IPS-11a (cell line): ENCODE results near the gene NADK.

Experiments used
- H3K4me3 ChIP-seq: one replicate; pipeline ENCODE4 v1.5.1; 2013; ENCODE audit warnings: low read depth, low read length, control low read depth

The NADK gene

DNA sequence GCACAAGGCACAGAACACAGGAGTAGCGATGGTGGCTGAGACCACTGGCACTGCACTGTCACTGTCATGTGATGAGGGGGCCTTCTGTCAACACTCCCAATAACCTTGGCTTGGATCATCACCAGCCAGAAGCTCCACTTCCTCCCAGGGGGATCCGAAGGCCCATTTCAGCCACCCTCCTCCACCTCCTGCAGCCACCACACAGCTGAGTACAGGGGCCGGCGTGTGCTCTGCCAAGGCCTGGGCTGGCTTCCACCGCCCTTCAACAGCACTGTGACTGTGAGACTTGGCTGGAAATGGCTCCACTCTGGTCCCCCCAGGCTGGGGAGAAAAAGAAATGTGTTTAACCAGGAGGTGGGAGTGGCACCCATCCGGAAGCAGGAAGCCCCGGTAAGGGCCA, 9.9 kb upstream of the NADK start:
- H3K4me3 ChIP-seq = no peak overlapping the region

GRCh38 chr1:1786836-1787605, 8.8 kb upstream of the NADK start:
- H3K4me3 ChIP-seq = no peak overlapping the region

DNA sequence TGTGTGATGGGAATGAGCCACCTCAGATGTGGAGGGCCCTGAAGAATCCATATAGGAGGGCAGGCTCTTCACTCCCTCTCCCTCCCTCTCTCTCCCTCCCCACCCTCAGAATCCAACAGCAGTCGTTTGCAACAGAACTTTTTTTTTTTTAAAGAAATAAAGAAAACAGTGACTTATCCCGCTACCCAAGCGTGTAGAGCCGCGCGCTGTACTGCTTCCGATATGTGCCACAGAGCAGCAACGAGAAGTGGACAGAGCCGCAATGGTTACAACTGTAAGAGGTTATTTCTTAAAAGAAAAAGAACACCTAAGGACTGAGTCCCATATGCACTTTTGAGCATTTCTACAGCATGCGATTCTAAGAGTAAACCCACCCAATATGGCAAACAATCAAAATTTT, 7.4 kb upstream of the NADK start:
- no peak overlapping the region for H3K4me3 ChIP-seq

DNA sequence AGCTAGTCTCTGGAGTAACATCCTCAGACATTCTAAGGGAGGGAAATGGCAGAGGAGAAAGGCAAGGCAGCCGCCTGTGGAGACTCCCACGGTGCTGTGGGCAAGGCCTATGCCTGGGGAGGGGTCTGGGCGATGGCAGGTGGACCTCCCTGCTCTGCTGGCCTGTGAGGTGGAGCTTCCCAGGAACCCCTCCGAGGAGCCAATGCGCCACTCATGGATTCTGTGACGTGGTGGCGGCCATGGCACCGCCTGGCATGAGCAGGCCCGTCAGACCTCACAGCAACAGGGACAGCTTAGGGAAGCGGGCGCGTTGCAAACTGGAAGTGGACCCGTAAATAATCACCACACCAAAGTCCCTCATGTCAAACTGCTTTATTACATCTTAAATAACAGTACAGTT, 6.7 kb upstream of the NADK start:
- H3K4me3 ChIP-seq = no peak overlapping the region

DNA sequence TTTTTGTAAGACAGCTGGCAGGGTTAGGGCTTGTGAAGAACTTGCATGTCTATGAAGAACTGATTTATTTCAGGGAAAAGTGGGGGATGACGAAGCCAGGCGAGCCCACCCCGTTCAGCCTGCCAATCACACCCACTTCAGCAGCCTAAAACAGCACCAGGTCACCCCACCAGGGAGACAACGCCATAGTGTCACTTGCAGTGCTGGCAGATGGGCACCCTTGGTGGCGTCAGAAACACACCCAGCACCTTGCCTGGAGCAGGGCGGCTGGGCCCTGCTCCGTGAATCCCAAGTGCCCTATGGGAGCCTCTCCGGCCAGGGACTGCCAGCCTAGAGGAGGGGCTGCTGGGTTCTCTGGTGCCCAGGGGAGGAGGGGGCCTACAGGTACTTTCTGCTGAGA, 5.0 kb upstream of the NADK start:
- H3K4me3 ChIP-seq = no peak overlapping the region

GRCh38 chr1:1782399-1783221, 4.3 kb upstream of the NADK start:
- no peak overlapping the region for H3K4me3 ChIP-seq

DNA sequence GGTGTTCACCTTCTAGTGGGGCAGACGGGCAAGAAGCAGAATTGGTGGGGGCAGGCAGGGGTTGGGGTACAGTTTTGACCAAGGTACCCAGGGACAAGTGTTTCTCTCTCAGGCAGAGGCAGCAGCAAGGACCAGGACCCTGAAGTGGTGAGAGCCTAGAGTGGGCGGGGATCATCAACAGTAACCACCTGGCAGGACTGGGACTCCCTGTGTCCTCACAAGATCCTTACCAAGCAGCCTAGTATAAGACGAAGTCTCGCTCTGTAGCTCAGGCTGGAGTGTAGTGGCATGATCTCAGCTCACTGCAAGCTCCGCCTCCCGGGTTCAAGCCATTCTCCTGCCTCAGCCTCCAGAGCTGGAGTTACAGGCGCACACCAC, 3.2 kb upstream of the NADK start:
- H3K4me3 ChIP-seq = no peak overlapping the region

DNA sequence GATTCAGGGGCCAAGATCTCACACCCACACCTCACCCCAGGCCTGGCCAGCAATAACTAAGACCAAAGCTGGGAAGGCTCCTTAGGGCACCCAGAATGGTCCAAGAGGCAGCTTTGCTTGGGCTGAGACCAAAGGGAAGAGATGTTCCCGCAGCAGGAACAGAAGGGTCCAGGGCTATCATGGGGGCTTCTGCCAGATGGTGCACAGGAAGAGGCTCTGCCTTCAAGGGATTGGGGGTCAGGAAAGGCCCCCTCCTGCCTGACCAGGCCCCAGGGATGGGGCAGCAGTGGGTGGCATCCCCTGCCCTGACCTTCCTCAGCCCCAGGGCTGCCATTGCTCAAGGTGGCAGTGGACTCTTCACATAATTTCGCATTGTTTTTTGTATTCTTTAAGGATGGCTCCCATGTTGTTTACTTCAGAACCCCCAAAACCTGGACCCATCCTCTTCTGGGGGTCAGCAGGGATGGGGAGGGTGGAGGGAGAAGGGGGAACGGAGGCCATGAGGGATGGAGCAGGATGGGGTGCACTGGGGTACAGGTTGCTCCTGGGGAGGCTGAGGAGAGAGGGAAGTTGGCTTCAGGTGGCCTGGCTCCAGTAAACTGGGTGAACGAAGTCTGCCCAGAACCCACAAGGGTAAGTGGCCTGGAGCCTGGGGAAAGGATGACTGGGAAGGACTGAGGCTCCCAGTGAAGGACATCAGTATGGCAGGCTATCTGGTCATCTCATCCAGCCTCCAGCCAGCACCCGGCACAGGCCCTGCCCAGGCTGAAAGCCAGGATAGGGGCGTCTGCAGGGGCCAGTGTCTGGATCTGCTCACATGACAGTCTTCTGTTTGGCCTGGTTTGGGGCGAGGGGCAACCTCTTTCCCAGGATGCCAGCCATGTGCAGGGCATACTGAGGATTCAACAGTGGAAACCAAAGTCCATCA, 2.6 kb upstream of the NADK start:
- no peak overlapping the region for H3K4me3 ChIP-seq

DNA sequence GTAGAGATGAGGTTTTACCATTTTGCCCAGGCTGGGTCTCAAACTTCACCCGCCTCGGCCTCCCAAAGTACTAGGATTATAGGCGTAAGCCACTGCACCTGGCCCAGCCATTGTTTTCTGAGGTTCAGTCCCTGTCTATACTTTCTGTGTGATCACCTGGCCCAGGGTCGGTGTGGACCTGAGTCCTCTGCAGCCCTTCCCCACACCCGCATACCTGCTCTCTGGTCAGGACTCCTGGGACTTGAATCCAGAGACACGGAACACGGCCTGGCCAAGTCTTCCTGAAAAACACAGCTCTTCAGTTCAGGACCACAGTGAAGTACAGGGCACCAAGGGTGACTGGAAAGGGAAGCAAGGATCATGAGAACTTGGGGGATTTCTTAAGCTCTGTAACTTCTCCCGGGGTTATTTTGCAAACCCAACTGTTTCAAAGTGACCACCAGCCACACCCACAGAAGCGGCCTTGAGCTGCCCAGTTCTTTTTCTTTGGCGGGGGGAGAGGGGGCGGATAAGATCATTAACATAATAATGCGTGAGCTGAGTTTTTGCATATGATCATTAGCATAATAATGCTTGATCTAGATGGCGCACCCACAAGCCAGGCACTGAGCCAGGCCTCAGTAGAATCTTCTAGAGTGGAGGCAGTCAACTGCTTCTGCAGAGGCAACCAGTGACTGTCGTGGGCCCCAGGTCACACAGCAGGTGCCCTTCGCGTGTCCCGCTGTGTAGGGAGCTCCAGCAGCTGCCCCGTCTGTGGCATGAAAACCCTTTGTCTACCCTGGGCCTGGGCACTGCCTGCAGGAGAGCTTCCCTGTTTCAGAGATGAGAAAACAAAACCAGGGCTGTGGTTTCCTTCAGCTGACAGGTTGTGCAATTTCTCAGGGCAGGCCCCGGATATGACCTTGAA, 1.7 kb upstream of the NADK start:
- H3K4me3 ChIP-seq = peak overlapping the region; percentile 85

GRCh38 chr1:1779320-1779675, 1.0 kb upstream of the NADK start:
- peak overlapping the region; percentile 85 for H3K4me3 ChIP-seq

- H3K4me3 ChIP-seq = peak overlapping the region; percentile 85
These were observed 521 bp upstream of the NADK start for GRCh38 chr1:1778663-1779319.

GRCh38 chr1:1777583-1777899, 729 bp downstream of the NADK start:
- H3K4me3 ChIP-seq = peak overlapping the region; percentile 85

DNA sequence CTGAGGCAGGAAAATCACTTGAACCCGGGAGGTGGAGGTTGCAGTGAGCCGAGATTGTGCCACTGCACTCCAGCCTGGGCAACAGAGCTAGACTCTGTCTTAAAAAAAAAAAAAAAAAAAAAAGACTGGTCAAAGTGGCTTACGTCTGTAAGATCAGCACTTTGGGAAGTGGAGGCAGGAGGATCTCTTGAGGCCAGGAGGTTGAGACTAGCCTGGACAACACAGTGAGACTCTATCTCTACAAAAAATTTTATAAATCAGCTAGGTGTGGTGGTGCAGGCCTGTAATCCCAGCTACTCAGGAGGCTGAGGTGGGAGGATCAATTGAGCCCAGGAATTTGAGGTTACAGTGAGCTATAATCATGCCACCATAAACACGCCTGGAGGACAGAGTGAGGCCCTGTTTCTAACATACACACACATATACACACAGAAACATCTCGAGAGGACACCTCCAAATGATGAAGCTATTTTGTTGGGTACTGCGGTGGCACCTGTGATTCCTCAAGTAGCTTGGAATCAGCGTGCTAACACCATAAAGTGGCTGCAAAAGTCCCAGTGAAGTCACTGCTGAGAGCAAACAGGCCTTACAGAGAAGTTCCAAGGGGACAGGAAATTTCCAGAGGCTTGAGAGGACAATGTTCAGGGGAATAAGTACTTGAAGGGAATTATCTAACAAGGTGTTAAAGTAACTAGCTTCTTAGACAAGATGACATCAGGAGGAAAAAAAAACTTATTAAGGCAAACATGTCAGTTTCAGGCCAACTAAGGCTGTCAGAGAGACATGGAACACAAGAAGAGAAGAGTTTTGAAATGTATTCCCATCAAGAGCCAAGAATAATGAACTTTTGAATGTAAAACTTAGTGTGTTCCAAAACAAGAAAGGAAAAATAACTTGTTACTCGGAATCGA, 1.3 kb downstream of the NADK start:
- no peak overlapping the region for H3K4me3 ChIP-seq

- no peak overlapping the region for H3K4me3 ChIP-seq
These were observed 2.7 kb downstream of the NADK start for GRCh38 chr1:1775327-1776226.

- H3K4me3 ChIP-seq = no peak overlapping the region
These were observed 4.4 kb downstream of the NADK start for GRCh38 chr1:1773874-1774273.

- no peak overlapping the region for H3K4me3 ChIP-seq
These were observed 7.2 kb downstream of the NADK start for GRCh38 chr1:1771096-1771495.

DNA sequence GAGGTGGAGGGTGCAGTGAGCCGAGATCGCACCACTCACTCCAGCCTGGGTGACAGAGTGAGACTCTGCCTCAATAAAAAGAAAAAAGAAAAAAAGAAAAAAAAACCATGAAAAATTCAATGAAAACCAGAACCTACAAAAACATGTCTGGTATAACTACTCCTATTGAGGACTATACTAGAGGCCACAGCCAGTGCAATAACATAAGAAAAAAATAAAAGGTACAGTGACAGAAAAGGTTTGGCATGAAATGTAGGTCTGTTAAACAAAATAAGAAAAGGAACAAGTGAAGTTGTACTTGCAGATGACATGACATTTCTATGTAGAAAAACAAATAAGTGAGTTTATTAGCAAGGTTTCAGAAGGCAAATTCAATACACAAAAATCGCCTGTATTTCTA, 8.2 kb downstream of the NADK start:
- no peak overlapping the region for H3K4me3 ChIP-seq
